ENCODE results near the gene BCAS3. TPM values are rescaled to one million over a fixed set of nuclear protein-coding genes. Genes with fewer than 3 reads are reported as not detected.

BCAS3 gene
- total RNA-seq, 1 experiment from 2014 or later: 14.4 TPM

- BruUV-seq (replicated peaks): no TSS peak
- Histone ChIP-seq H3K36me3 (ENCODE audit: insufficient read depth, low read length, poor library complexity, severe bottlenecking) (no peaks in the 10 kb centered on the region), H3K4me1 (ENCODE audit: insufficient read depth, low read length, poor library complexity, severe bottlenecking) (no peaks in the 10 kb centered on the region), H3K4me3 (ENCODE audit: low read depth, low read length, poor library complexity, severe bottlenecking) (no peak overlapping the region), H3K27ac (ENCODE audit: low read depth, low read length, poor library complexity, severe bottlenecking) (no peak overlapping the region), H3K27me3 (replicated peaks; ENCODE audit: insufficient read depth, low read depth, low read length, poor library complexity) (no peaks in the 10 kb centered on the region), H3K9me3 (ENCODE audit: low read depth, low read length, poor library complexity, severe bottlenecking) (no peaks in the 10 kb centered on the region)
- DNase-seq (ENCODE audit: low spot score): no peak
- TF ChIP-seq, protein P1, sequence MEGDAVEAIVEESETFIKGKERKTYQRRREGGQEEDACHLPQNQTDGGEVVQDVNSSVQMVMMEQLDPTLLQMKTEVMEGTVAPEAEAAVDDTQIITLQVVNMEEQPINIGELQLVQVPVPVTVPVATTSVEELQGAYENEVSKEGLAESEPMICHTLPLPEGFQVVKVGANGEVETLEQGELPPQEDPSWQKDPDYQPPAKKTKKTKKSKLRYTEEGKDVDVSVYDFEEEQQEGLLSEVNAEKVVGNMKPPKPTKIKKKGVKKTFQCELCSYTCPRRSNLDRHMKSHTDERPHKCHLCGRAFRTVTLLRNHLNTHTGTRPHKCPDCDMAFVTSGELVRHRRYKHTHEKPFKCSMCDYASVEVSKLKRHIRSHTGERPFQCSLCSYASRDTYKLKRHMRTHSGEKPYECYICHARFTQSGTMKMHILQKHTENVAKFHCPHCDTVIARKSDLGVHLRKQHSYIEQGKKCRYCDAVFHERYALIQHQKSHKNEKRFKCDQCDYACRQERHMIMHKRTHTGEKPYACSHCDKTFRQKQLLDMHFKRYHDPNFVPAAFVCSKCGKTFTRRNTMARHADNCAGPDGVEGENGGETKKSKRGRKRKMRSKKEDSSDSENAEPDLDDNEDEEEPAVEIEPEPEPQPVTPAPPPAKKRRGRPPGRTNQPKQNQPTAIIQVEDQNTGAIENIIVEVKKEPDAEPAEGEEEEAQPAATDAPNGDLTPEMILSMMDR (conservative IDR thresholded peaks at IDR 0.05; ENCODE audit: low read depth, low read length): no peak
- TF ChIP-seq EZH2 (IDR thresholded peaks at IDR 0.05; ENCODE audit: borderline replicate concordance, low read depth, low read length, poor library complexity, severe bottlenecking): no peak
- intact Hi-C loops (cut with micrococcal nuclease; ENCODE audit: unreplicated experiment): no loop called here
- ChIA-PET CTCF (no interaction called here), POLR2A (ENCODE audit: low non-redundant PET) (no interaction called here)
Measured at GRCh38 chr17:61221181-61221580, 543.5 kb downstream of the BCAS3 start.

DNA sequence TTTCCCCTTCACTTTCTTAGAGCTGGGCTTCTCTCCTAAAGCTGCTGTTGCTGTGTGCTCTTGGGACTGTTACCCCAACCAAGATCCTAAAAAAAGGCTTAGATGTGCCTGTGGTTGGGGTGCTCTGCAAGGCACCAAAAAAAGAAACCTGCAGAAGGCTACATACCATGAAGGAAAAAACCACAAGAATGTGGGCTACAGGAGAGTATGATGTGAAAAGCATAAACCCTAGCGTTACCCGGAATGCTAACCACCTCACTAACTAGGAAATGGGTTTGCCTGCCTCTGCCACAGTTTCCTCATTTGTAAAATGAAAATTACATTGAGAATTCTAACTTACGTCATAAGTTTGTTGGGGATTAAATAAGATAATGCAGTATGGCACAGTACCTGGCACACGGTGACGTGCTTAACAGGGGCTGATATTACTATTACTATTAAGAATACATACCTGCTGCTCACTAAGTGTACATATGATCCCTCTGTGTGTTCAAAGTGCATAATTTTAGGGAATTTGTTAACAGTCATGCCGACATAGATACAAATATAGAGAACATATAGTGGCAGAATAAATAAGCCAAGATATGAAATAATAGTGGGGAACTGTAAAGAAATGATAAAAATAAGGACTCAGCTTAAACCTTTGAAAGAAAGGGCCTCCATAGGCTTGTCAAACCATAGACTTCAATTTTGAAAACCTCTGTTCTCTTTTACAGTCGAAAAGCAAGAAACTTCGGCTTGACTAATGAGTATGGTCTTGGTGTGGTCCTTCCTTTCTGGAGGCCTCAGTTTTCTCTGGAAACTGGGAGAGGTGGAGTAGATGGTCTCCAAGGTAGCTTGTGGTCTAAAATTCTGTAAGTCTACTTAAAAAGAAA, 544.2 kb downstream of the BCAS3 start:
- Histone ChIP-seq H3K4me1 (ENCODE audit: insufficient read depth, low read length, poor library complexity, severe bottlenecking) (no peaks in the 10 kb centered on the region), H3K27me3 (replicated peaks; ENCODE audit: insufficient read depth, low read depth, low read length, poor library complexity) (no peaks in the 10 kb centered on the region), H3K36me3 (ENCODE audit: insufficient read depth, low read length, poor library complexity, severe bottlenecking) (no peaks in the 10 kb centered on the region), H3K27ac (ENCODE audit: low read depth, low read length, poor library complexity, severe bottlenecking) (no peak overlapping the region), H3K9me3 (ENCODE audit: low read depth, low read length, poor library complexity, severe bottlenecking) (no peaks in the 10 kb centered on the region), H3K4me3 (ENCODE audit: low read depth, low read length, poor library complexity, severe bottlenecking) (no peak overlapping the region)
- no TSS peak for BruUV-seq (replicated peaks)
- TF ChIP-seq, protein P1 (conservative IDR thresholded peaks at IDR 0.05; ENCODE audit: low read depth, low read length): no peak
- TF ChIP-seq EZH2 (IDR thresholded peaks at IDR 0.05; ENCODE audit: borderline replicate concordance, low read depth, low read length, poor library complexity, severe bottlenecking): no peak
- intact Hi-C loops (cut with micrococcal nuclease; ENCODE audit: unreplicated experiment): no loop called here
- POLR2A ChIA-PET (ENCODE audit: low non-redundant PET): no interaction called here
- DNase-seq (ENCODE audit: low spot score): no peak
- CTCF ChIA-PET: no interaction called here

GRCh38 chr17:61223725-61224124, 546.1 kb downstream of the BCAS3 start:
- ChIA-PET POLR2A (ENCODE audit: low non-redundant PET) (no interaction called here), CTCF (no interaction called here)
- H3K36me3 ChIP-seq (ENCODE audit: insufficient read depth, low read length, poor library complexity, severe bottlenecking): no peaks in the 10 kb centered on the region
- intact Hi-C loops (cut with micrococcal nuclease; ENCODE audit: unreplicated experiment): no loop called here
- no peaks in the 10 kb centered on the region for H3K4me1 ChIP-seq (ENCODE audit: insufficient read depth, low read length, poor library complexity, severe bottlenecking)
- H3K27ac ChIP-seq (ENCODE audit: low read depth, low read length, poor library complexity, severe bottlenecking): no peak overlapping the region
- no peaks in the 10 kb centered on the region for H3K9me3 ChIP-seq (ENCODE audit: low read depth, low read length, poor library complexity, severe bottlenecking)
- no peak for DNase-seq (ENCODE audit: low spot score)
- TF ChIP-seq EZH2 (IDR thresholded peaks at IDR 0.05; ENCODE audit: borderline replicate concordance, low read depth, low read length, poor library complexity, severe bottlenecking): no peak
- TF ChIP-seq, protein P1 (conservative IDR thresholded peaks at IDR 0.05; ENCODE audit: low read depth, low read length): no peak
- no peaks in the 10 kb centered on the region for H3K27me3 ChIP-seq (replicated peaks; ENCODE audit: insufficient read depth, low read depth, low read length, poor library complexity)
- no peak overlapping the region for H3K4me3 ChIP-seq (ENCODE audit: low read depth, low read length, poor library complexity, severe bottlenecking)
- no TSS peak for BruUV-seq (replicated peaks)

Measured in A673 (cell line).